ENCODE data around the gene CTDSPL. TPM values are rescaled to one million over a fixed set of nuclear protein-coding genes. Genes with fewer than 3 reads are reported as not detected.
A peak's percentile ranks its signal among the peaks of the same experiment; 100 is the strongest.

CTDSPL gene
- total RNA-seq, 1 experiment from 2014 or later = 26.3 TPM

DNA sequence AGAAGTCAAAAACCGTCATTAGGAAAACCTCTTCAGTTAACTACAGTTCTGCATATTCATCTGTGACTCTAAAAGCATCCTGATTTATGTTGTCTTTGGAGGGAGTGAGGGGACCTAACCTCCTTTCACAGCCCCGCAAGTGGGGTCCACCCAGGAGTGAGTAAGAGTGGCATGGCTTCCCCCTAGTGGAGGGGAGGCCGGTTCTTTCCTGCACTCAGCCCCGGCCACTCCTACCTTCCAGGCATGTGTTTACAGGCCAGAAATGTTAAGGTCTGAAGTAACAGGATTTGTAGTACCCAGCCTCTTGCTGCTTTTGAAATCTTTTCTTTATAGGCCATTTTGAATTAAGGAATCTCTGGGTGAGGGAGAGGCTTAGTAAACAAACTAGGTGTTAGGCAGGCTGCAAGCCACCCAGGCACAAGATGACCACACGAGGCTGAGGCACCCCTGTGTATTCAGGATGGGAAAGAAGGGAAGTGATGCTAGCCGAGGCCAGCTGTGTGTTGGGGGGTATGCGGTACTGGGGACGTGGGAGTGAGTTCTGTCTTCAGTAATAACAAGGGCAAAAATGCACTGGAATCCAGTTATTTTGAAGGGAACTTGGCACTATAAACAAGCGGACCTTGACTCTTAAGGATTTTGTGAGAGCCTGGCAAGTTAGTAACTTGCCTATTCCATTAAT, 50.5 kb downstream of the CTDSPL start:
- no peak for DNase-seq (ENCODE audit: low read depth)

DNA sequence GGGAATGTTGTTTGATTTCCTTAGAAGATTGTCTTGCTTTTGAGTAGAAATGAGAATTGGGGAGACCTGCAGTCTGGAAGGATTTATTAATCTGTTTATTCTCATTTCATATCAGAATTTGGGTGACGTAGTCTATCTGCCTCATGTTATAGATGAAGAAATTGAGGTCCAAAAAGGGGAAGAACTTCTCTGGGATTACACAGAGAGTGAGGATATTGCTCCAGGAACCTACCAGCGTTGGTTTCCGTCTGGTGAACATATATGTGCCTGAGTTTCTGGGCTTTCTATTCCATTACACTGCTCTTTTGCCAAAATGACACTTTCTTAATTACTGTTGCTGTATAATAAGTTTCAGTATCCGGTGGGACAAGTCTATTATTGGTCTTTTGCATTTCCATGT, 51.8 kb downstream of the CTDSPL start:
- DNase-seq (ENCODE audit: low read depth) = no peak

DNA sequence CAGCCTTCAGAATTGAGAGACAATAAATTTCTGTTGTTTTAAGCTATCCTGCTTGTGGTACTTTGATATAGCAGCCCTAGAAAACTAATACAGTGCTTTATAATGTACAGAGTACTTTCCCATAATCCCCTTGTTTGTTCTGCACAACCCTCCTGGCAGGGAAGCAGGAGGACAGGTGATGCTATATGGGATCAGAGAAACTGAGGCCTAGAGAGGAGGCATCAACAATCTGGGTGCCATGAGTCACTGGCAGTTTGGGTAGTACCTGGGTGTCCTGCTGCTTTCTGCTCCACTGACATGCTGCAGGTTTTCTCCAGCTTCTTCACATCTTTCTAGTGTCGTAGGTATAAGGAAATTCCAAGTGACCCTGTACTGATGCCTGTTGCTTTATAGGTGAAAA, 55.0 kb downstream of the CTDSPL start:
- DNase-seq (ENCODE audit: low read depth) = no peak

DNA sequence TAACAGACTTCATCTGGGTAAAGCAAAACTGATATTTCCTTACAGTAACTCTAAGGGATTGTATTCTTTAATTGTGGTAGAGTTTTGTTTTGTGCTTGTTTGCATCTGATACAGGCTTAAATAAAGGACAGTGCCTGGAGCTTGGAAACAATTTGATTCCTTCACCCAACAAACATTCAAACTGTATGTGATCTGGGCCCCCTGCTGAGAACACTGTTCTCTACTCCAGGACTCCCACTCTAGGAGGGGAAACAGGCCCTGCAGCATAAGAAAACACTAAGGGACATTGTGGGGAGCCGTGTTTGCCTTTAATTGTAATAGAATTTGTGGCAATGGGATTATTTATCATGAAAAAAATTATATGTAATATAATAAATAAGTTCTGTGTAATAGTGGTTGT, 56.9 kb downstream of the CTDSPL start:
- no peak for DNase-seq (ENCODE audit: low read depth)

DNA sequence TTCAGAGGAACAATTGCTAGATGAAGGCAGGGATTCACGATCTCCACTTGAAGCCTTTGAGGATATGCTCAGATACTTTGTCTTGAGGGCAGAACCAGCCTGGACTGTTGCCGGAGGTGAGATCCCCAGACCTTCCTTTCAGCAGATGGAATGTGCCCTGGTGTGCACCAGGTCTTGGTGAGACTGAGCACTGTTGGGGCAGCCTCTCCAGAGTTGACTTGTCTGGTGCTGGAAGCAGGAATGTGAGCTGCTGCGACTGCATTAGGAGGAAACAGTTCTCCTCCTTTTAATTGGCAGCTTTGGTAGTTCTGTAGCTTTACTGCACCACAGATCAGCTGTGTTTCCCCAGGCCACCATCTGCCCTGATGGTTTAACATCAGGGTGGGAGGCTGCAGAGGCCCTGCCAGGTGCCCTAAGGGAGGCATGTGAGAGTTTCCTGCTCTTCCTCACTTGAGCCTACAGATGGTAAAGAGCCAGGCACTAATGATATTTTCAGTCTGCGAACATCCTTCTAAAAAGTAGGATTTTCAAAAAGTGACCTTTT, 58.5 kb downstream of the CTDSPL start:
- no peak for DNase-seq (ENCODE audit: low read depth)

DNA sequence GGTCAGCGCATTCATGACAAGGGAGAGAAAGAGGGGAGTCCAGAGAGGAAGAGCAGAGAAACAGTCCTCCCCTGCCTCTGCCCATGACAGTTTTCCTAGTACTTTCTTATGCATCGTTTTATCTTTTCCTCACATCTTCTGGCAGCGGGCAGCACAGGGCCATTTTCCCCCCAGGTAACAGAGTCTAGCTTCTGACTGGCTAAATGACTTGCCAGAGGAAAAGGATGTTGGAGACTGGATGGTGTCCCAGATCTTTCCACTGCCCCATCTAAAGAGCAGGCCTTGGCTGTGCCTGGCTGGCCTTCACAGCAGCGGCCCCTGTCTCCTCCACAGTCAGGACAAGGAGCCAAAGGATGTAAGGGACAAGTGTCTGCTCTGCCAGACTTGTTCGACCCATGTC, 59.3 kb downstream of the CTDSPL start:
- no peak for DNase-seq (ENCODE audit: low read depth)

DNA sequence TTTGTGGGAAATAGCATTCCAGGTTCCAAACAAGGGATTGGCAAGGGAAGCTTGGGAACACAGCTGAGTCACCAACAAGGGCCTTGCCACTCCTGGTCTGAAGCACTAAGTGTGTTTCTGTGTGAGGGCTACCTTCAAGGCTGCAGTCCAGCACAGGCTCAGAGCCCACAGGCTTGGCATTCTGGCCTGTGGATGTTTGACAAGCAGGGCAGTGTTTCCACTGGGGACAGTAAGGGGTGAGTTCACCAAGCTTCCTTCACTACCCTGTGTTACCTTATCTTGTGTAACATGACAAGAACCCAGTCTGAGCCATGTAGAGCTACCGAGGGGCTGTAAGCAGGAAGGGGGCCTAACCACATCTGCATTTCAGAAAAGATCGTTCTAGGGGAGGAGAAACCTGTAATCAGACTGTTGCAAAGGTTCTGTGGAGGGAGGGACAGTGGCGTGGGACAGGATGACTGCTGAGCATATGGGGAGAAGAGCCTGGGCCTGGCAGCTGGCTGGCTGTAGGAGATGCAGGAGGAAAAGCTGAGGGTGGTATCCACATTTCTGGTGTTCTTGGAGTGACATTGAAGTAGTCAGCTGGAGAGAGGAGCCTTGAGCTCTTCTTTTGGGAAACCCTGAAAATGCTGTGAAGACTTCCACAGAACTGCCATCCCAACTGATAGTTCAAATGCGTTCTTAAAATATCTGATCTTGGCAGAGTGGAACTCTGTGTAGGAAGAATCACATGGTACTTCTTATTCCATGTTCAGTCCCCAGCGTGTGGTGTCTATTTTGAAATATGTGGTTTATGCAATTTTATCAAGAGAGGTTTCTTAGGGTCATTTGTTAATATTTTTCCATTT, 61.3 kb downstream of the CTDSPL start:
- peak; percentile 62 for DNase-seq (ENCODE audit: low read depth)

DNA sequence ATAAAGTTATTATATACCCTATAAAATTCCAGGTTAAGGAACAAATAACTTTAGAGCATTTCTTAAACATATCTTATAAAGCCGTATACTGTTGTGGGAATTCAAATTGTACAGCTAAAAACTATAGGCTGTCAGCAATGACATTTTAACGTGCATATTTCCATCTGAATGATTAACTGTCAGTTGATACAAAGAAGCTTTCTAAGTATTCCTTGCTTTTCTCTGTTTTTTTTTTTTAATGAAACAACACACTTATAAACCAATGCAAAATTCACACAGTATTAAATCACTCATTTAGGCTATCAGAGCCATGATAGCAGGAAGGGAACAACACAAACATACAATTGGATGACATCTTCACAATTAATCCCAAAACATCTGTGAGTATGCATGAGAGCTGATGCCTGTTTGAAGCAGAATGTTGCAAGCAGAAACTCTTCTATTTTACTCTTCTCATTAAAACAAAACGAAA, 61.9 kb downstream of the CTDSPL start:
- no peak for DNase-seq (ENCODE audit: low read depth)

DNA sequence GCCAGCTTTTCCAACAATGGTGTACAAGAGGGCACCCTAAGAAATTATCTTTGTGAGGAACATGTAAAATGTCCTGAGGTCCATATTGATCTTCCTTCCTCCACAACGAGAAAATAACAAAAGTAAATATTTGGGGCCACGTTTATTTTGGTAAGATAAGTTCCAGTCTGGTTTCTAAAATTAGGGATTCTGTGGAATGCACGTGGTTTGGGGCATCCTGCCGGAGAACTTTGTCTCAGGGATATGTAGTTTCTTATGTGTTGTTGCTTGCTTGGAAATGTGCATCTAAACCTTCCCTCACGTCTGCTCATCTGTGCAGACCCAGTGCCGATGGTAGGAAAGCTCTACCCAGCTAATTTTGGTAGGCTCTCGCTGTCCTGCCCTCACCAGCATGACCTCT, 62.8 kb downstream of the CTDSPL start:
- peak; percentile 22 for DNase-seq (ENCODE audit: low read depth)

DNA sequence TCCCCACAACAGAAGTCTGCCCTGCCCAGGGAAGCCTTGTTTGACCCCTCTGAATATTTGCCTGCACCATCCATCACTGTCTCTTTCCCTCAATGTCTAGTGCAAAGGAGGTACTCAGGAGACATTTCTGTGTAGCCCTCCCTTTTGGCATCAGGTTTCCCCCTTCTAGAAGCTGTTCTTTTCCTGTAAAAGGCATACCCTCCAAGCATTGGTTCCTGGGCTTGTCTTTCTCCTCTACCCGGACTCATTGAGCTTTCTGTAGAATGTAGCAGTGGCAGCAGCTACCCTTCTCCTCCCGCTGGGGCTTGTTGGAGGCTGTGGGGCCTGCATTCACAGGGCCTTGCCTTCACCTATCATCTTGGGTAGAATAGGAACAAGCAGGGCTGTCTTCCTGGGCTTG, 63.5 kb downstream of the CTDSPL start:
- DNase-seq (ENCODE audit: low read depth) = no peak

DNA sequence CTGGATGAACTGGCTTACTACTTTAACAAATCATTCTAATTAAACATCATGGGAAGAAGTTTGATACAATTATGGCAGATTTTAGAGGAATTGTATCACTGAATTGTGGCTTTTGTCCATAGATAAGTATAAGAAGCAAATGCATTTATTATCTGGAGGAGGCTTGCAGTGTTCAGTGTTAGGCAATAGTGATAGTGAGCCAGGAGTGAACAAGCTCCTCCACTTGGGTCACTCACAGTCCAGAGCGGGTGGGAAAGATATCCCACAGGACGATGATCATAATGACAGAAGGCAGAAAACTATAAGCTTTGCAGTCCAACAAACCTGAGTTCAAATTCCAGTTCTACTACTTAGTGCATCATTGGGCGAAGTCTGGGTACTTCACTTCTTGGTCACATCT, 64.9 kb downstream of the CTDSPL start:
- no peak for DNase-seq (ENCODE audit: low read depth)

DNA sequence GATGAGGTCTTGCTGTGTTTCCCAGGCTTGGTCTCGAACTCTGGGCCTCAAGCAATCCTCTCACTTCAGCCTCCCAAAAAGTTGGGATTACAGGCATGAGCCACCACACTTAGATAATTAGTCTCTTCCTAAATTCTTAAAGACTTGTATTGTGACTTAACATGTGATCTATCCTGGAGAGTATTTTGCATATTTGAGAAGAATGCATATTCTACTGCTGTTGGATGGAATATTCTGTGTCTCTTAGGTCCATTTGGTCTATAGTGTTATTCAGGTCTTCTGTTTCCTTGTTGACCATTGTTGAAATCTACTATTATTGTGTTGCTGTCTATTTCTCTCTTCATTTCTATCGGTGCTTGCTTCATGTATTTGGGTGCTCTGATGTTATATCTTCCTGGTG, 68.8 kb downstream of the CTDSPL start:
- DNase-seq (ENCODE audit: low read depth) = no peak

DNA sequence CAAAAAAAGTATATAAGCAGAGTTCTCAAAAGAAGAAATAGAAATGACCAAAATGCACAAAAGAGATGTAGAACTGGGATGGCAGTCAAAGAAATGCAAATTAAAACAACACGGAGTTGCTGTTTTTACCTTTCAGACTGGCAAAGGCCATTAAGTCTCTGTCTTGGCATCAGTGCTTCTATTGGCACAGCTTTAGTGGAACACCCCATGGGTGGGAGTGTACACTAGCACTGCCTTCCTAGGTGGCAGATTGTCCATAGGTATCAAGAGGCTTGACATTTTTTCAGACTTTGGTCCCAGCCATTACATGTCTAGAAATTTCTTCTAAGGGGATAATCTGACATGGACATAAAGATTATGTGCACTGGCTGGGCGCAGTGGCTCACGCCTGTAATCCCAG, 70.8 kb downstream of the CTDSPL start:
- no peak for DNase-seq (ENCODE audit: low read depth)

DNA sequence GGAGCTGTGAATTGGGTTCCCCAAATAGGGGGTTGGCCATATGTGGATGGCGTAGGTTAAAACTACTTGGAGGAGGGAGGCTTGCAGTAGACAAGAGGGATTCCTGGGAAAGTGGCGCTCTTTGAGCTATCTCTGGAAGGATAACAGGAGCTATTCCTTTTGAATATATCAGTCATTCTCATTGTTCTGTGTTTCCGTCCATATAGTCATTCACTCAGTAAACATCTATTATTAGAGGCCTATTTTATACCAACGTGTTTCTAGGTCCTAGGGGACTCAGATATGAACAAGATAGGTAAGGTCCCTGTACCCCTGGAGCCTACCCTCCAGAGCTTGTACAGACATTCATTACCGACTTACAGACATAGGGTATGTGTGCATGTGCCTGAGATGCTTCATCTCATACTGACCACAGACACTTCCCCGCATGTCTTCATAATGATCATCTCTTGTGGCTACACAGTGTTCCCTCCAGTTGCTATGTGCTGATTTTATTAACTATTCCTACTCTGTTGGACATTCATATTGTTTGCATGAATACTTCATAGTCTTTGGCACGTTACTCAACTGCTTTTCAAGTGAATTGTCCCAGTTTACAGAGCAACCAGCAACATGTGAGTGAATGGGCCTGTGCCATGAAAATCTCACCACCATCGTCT, 73.1 kb downstream of the CTDSPL start:
- DNase-seq (ENCODE audit: low read depth) = no peak

DNA sequence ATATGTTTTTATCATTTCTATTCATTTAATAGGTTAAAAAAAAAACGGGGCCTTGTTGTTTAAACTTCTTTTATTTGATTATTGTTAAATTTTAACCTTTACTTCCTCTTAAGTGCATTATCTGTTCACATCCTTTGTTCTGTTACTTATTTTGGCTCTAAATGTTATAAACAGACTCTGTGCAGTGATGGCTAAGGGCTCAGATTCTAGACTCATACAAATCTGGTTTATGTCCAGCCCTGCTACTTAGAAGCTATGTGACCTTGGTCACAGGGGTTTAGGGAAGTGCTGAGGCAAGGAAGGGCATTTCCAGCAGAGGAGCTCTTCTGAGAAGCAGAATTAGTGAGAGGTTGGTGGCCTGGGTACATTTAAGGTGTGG, 73.6 kb downstream of the CTDSPL start:
- DNase-seq (ENCODE audit: low read depth) = peak; percentile 28

DNA sequence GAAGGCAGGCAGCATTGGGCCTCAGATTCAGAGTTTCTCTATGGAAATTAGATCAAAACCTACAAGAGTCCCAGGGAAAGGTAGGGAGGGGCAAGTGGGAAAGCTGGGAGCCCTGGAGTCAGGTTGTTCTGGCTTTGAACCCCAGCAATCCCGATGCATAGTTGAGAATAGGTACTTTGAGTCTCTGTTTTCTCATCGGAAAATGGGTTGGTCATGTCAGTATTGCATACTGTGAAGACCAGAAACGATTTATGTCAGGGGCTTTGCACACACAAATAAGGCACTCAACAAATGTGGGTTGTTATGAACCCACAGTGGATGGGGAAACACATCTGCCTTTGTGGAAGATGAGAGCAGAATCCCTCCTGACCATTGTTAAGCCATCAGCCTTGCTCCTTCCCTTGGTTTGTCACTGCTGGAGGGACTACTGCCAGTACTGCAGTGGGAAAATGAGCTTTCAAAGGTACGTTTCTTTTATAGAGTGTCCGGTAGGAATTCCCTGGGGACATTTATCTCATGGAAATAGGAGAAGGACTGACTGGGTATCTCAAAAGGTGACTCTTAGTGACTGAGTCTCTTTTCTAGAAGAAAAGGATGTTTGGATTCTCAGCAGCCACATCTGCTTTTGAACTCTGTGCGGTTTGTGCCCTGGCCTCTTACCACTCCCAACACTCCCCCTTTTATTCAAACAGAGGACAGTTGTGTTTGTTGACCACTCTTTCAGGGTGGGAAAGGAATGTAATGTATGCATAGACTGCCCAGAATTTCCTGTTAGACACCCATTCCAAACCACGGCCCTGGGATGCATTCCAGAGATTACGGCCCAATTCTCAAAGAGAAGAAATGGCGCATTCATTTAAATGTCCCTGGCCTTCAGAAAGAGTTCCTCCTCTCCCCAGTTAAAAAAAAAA, 74.3 kb downstream of the CTDSPL start:
- DNase-seq (ENCODE audit: low read depth) = peak; percentile 99

DNA sequence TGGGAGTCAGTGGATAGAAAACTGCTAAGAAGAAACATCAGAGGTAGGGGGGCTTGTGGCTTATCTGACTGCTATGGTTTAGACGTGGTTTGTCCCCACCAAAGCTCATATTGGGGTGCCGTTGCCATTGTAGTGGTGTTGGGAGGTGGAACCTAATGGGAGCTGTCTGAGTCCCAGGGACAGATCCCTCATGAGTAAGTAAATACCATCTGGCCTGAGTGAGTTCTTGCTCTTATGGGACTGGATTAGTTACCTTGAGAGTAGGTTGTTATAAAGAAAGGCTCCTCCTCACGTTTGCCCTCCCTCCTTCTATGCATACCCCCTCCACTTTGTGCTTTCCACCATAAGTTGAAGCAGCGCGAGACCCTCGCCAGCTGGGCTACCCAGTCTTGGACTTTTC, 75.5 kb downstream of the CTDSPL start:
- no peak for DNase-seq (ENCODE audit: low read depth)

DNA sequence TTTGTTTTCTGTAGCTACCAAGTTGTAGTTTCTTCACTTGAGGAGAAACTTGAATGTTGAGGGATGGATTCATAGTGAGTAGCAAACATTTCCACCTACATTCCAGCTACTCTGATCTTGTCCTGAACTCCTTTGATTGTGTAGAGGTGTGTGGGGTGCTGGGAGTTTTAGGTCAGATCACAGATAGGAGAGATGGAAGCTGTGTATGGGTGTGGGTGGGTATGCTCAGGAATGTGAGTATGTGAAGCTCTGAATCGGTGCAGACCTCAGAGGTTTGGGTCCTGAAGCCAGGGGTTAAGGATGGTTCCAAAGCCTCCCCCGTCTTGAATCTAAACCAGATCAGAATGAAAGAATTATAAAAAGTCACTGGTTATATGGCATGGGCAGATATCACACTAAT, 76.3 kb downstream of the CTDSPL start:
- DNase-seq (ENCODE audit: low read depth) = no peak

DNA sequence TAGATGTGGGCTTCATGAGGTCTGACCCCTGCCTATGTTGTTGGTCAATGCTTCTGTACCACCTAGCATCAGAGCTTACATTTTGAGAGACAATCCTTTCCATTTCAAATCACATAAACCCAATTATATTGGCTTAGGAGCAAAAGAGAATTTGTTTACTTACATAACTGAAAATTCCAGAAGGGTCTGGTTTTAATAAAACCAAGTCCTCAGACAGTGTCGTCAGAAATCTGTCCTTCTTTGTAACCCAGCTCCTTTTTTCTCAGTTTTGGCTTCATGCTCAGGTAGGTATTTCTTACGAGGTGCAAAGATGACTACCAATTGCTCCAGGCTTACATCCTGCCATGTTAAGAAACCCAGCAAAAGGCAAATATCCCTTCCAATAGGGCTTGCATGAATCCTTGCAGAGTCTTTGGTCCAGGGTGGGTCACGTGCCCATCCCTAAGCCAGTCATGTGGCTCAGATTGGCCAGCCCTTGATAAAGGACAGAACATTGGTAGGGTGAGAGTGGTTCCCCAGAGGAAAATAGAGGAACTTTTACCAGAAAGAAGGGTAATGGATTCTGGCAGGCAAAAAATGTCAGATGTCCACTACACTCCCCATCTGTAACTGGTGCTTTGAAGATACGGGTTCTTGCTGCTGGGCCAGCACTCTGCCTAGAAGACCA, 78.7 kb downstream of the CTDSPL start:
- no peak for DNase-seq (ENCODE audit: low read depth)

DNA sequence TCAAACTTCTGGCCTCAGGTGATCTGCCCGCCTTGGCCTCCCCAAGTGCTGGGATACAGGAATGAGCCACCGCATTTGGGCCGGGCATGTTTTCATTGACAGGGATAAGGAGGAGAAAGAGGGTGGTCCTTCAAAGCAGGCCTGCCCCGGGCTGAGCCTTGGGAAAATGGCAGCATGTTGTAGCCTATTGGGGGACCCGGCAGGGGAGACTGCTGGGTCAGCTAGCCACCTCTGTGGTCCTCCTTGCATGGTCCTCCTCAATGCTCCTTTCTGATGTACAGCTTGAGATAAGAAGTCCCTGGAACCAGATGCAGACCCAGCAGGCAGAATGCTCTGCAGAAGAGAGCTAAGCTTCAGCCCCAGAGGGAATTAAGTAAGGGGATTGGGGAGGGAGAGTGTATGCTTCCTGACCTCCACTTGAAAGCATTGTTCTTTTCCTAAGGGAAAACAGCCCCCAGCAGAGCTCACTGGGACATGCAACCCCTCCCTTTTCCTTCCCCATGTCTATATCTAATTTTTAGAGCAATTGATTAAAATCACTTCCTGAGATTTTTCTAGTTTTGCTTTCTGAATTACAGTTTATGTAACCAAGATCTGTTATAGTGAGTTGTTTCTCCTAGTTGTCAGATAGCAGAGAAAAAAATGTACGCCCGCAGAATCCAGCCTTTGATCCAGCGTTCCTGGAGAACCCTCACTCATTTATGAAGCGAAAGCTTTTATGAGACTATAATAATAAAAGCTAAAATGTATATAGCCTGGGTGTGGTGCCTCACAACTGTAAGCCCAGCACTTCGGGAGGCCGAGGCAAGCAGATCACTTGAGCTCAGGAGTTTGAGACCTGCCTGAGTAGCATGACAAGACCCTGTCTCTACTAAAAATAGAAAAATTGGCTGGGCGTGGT, 80.2 kb downstream of the CTDSPL start:
- DNase-seq (ENCODE audit: low read depth) = no peak
